GM19099 (cell line): Measurements from ENCODE around the gene CDKN1B.

Experiments used
- POLR2A ChIP-seq: IDR thresholded peaks from 3 replicates; pipeline ENCODE4 v1.6.1; 2011; ENCODE audit warnings: low read depth; ENCODE audit not compliant: insufficient read length; ENCODE audit errors: extremely low read depth

The CDKN1B gene

DNA sequence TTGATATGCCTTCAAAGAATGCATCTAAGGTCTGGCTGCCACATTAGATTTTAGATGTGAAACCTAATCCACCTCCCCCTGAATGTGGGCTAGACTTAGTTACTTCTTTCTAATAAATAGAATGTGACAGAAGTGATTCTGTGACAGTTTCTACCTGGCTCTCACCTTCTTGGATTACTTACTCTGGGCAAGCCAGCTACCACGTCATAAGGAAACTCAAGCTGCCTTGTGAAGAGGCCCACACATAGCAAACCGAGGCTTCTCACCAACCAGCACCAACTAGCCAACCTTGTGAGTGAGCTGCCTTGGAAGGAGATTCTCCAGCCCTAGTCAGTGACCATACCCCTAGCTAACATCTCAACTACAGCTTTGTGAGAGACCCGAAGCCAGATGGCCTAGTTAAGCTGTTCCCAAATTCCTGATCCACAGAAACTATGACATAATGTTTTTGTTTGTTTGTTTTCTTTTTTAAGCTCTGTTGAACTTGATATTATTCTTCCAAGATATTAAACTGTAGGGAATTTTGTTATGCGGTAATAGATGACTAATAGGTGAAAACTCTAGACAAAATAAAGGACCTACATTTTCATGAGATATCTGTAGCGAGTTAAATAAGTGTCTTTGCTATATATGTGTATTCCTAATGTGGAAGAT lies 27.4 kb upstream of the CDKN1B start:
- no peak for TF ChIP-seq POLR2A

DNA sequence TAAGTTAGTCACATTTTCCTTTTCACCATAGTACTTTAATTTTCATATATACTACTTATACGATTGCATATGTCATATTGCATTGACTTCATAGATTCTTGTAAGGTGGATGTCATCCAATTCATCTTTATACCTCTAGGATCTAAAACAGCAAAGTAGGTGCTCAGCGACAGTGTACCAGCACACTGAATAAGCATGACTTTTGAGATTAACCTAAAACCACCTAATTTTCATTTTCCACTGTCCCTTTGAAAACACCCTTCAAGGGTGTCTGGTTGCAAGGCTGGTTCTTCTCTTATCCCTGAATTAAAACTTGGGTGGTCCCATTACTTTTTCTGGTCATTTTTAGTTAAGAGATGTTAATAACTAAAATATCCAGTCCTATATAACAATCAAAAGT lies 25.6 kb upstream of the CDKN1B start:
- no peak for TF ChIP-seq POLR2A

DNA sequence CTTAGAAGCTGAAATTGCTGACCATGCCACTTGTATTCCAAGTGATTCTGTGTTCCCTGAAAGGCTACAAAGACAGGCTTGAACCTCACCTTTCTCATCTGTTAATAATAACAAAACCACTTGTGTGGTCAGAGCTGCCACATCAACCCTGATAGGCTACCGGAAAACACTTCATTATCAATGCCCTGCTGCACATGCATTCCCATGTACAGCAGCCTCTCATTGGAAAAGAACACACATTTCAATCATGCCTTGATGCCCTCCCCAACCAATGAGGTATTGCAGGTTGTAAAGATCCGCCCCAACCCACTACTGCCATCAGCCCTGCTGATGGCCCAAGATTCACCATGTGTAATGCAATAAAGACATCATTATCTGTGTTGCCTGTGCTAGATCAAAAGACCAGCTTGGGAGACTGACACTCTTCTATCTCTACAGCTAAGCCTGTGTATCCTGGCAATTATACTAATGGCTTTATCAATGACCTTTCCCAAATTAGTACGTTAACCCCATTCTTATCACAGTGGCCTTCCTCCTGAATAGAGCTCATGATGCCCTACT lies 24.0 kb upstream of the CDKN1B start:
- TF ChIP-seq POLR2A, result no peak

DNA sequence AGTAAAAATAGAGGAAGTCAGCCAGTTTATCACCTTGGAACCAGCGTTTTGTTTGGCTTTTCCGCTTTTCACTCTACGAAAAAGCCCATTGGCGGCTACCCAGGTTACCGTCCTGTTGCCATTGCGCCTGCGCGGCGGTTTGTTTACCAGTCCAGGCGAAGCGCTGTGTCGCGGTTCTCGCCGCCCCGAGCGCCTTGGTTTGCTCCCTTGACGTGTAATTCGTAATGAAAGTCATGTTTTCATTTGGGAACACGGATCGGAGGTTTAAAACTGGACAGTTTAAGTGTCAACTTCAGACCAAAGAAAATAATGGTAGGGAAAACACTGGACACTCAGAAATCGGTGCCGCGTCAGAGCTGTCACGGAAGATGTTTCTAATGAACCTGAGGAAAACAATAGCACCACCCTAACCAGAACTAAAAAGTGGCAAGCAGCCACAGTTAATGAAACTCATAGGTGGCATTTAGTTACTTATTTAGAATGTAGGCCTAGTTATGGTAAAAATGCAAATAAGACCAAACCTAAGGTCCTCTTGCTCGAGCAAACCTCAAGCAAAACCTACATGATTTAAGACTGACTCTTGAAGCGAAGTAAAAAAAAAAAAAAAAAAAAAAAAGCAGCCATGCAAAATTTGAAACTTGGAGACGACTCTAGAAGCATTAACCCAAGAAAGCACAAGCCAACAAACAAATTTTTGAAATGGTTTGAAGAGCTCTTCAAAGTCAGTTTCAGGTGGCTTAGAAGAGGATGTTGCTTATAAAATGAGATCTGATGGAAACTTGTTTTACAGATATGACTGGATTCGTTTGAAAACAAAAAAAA lies 20.4 kb upstream of the CDKN1B start:
- peak; percentile 51 for TF ChIP-seq POLR2A

DNA sequence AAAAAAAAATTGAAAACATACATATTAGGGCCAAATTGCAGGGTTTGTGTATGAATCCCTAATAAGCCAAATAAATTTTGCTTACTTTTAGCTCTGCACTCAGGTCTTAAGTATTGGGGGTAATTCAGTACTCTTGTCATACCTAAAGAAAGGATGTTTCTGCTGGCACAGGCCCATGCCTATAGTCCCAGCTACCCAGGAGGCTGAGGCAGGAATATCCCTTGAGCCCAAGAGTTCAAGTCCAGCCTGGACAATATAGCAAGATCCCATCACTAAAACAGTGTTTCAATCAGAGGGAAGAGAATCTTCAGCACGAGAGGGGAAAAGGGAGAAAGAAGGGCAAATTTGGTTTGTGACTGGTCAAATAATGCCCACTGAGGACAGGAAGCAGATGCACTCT lies 17.8 kb upstream of the CDKN1B start:
- no peak for TF ChIP-seq POLR2A

- no peak for TF ChIP-seq POLR2A
These were observed 16.9 kb upstream of the CDKN1B start for GRCh38 chr12:12700254-12700653.

GRCh38 chr12:12701457-12701856 lies 15.7 kb upstream of the CDKN1B start:
- TF ChIP-seq POLR2A, result no peak

DNA sequence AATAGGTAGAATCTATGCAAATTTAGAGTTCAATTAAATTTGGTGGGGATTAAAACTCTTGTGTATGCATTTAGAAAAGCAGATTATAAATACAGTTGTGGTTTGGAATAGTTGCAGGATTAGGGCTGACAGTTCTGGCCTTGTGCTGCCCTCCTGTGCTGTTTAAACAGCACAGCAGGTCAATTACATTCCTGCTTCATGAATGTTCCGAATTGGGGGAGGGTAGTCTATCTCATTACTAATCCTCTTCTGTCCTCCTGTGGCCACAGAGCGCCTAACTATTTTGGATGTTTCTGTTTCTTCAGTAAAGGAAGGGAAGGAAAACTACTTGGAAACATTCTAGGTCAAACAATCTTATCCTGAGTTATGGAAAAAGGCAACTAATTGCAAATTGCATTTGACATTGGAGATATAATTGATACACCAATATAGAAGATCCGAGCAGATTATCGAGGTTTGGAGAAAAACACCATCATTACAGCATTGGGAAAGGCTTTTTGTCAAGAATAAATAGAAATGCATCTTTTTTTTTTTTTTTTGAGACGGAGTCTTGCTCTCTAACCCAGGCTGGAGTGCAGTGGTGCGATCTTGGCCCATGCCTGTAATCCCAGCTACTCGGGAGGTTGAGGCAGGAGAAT lies 12.5 kb upstream of the CDKN1B start:
- no peak for TF ChIP-seq POLR2A

DNA sequence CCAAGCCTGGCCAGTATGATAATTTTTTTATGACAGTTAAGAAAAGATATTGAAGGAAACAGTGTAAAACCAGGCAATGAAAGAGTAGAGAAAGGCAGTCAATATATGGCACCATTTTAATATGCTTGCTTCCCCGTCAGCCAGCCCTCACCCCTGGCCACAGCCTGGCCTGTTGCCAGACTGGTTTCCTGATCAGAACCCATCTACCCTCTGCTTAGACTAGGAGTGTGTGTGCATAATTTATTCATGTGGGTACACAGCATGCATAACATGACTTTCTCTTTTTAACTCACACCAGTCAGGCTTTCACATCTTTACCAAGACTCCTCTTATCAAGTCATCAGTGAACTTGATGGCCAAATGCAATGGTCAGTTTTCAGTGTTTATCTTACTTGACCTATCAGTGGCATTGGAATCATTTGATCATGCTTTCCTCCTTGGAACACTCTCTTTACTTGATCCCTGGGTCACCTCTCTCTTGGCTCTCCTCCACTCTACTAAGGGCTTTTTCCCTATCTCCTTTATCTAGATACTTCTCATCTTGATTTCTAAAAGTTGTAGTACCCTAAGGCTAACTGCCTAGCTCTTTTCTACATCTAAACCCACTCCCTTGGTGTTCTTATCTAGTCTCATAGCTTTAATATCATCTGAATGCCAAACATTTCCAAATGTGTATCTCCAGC lies 11.2 kb upstream of the CDKN1B start:
- TF ChIP-seq POLR2A, result no peak

- TF ChIP-seq POLR2A, result no peak
These were observed 3.3 kb upstream of the CDKN1B start for GRCh38 chr12:12713932-12714275.

GRCh38 chr12:12714276-12715021 lies 2.7 kb upstream of the CDKN1B start:
- TF ChIP-seq POLR2A, result peak; percentile 64

- no peak for TF ChIP-seq POLR2A
These were observed 2.1 kb upstream of the CDKN1B start for GRCh38 chr12:12715128-12715458.

DNA sequence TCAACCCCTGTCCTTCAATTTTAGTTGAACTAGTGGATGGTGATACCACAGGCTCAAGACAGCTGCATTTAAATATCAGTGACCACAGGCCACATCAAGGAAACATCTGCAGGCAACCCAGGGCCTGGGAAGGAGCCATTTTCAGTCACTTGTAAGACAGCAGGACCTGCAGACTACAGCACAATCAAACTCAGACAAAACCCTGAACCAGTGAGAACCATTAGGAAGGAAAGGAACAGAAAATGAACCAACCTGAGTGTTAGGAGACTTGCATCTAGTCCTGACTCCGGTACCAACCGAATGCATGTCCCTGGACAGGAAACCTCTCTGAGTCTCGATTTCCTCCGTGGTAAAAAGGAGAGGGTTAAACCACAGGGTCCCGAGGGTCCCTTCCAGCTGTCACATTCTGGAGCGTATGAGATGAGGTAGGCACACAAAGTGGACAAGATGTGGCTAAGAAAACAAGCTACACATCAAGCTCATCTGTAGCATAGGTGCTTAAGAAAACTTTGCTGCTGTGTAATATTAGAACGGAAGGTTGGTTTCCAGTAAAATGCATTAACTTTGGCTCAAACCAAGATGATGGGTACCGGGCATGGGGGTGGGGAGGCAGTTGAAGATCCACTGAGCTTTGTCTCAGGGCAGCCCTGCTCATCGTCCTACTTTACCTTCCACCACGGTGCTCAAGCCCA lies 1.6 kb upstream of the CDKN1B start:
- TF ChIP-seq POLR2A, result peak; percentile 38
